Lung (tissue), 12 donors: Measurements from ENCODE around the gene RIC8A. TPM values are rescaled to one million over a fixed set of nuclear protein-coding genes. Genes with fewer than 3 reads are reported as not detected.

Source experiments
- ATAC-seq: fragments of 200-7000 bp; cut with Tn5 transposase; one replicate; pipeline ENCODE4 v1.9.1; 2020; ENCODE audit warnings: moderate number of reproducible peaks; ENCODE audit not compliant: insufficient read depth, low FRiP score
- DNase-seq, 3 donors: peaks; one replicate each; pipeline ENCODE4 v3.0.0-alpha.2; 2013 to 2017
- H3K27ac ChIP-seq, 2 donors: one replicate each; pipeline ENCODE4 v1.5.1; 2013; ENCODE audit warnings: mild to moderate bottlenecking in 2 of 2, moderate library complexity in 2 of 2, control low read depth in 1 of 2, inconsistent platforms in 1 of 2, low read depth in 1 of 2, low read length in 1 of 2
- H3K27me3 ChIP-seq, 3 donors: one replicate each; pipeline ENCODE4 v1.5.1; 2013; ENCODE audit warnings: low read length in 2 of 3; ENCODE audit not compliant: control insufficient read depth in 3 of 3, insufficient read depth in 3 of 3
- H3K36me3 ChIP-seq, 4 donors: one replicate each; pipeline ENCODE4 v1.5.1; 2013; ENCODE audit warnings: low read length in 4 of 4, mild to moderate bottlenecking in 1 of 4, moderate library complexity in 1 of 4; ENCODE audit not compliant: control insufficient read depth in 4 of 4, insufficient read depth in 4 of 4
- H3K4me1 ChIP-seq, 5 donors: one replicate each; pipeline ENCODE4 v1.5.1; 2013; ENCODE audit warnings: low read length in 5 of 5, mild to moderate bottlenecking in 2 of 5, moderate library complexity in 1 of 5; ENCODE audit not compliant: control insufficient read depth in 5 of 5, insufficient read depth in 5 of 5
- H3K4me3 ChIP-seq: one replicate; pipeline ENCODE4 v1.5.1; 2013; ENCODE audit warnings: mild to moderate bottlenecking, control low read depth, moderate library complexity
- H3K9ac ChIP-seq, 2 donors: one replicate each; pipeline ENCODE4 v1.5.1; 2013; ENCODE audit warnings: low read length in 2 of 2, control low read depth in 1 of 2; ENCODE audit not compliant: insufficient read depth in 1 of 2
- H3K9me3 ChIP-seq, 4 donors: one replicate each; pipeline ENCODE4 v1.5.1; 2013; ENCODE audit warnings: low read length in 3 of 4, mild to moderate bottlenecking in 1 of 4, moderate library complexity in 1 of 4; ENCODE audit not compliant: control insufficient read depth in 4 of 4, insufficient read depth in 3 of 4
- CTCF ChIP-seq: IDR thresholded peaks from 2 replicates; pipeline ENCODE4 v1.5.1; 2012; ENCODE audit warnings: mild to moderate bottlenecking; ENCODE audit errors: control extremely low read depth, extremely low read depth
- WGBS, 2 donors: extraction: QIAGEN DNeasy Blood & Tissue Kit; methylation state at CpG; one replicate each; pipeline ENCODE4 v1.1.7; 2013; 5-methylcytosine and 5-hydroxymethylcytosine counted together
- polyA plus RNA-seq, 2 donors: library from polyadenylated mRNA; stranded (reverse); fragments of 200-250 nt; gene quantifications; one replicate each; pipeline ENCODE4 v1.2.1, GENCODE V29; 2013
- total RNA-seq, 2 donors: library from RNA; depleted of rRNA in 1 of 2; stranded (reverse); fragments of >200 nt in 1 of 2; gene quantifications; one replicate each; pipeline ENCODE4 v1.2.1, GENCODE V29; 2014 to 2021
- donor health status: control.
- donor health status: control.
- donor health status: Bipolar disorder and iron deficiency.
- donor health status: healthy.
- donor health status: DM: yes; HTN: yes; CAD: no.

RIC8A gene
- total and polyA plus RNA-seq, 4 donors, result 52.1 to 122 (median 93.6) TPM

DNA sequence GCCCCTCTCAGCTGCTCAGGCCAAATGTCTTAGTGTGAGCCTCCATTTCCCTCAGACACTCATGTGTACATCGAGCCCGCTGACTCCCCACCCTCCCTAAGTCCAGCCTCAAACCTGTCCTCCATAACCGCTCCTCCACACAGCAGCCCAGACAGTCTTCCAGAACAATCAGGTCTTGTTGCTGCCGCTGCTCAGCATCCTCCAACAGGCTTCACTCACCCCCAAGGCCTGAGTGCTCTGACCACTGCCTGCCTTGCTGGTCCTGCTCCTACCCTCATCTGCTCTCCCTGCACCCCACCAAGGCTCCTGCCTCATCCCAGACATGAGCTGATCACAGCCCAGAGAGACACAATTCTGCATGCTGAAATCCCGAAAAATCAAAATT, 46.4 kb downstream of the RIC8A start:
- 86 to 87% methylated on average over 5 of the region's 5 CpGs for WGBS, 2 donors
- H3K9ac ChIP-seq, result no peak overlapping the region
- ATAC-seq (no peak), DNase-seq (no peak)
- no peak overlapping the region for H3K27ac ChIP-seq
- H3K4me3 ChIP-seq, result no peak overlapping the region
- H3K36me3 ChIP-seq, result peaks cover 7 to 38% (median 17%) of the 10 kb centered on the region in 4 donors
- no peaks in the 10 kb centered on the region for H3K27me3 ChIP-seq
- TF ChIP-seq CTCF, result no peak
- no peaks in the 10 kb centered on the region for H3K9me3 ChIP-seq
- peaks cover 0 to 9% (median 4%) of the 10 kb centered on the region in 5 donors for H3K4me1 ChIP-seq

DNA sequence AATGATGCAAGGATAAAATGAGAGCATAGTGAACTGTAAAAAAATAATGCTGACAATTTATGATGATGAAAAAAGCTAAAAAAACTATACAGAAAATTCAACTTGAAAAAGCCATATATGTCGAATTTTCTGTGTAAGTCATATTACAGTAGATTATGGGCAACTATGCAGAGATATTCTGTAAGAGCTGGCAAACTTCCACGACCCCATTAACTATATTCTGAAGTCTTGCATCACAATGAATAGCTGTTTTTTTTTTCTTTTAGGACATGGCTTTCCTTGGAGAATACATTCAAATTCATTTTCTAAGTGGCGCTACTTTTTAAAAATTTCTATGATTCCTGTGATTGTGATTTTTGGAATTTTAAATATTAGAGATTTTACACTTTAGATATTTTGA, 47.7 kb downstream of the RIC8A start:
- Histone ChIP-seq H3K36me3 (peaks cover 5 to 29% (median 13%) of the 10 kb centered on the region in 4 donors), H3K27ac (no peak overlapping the region), H3K4me3 (no peak overlapping the region), H3K9me3 (no peaks in the 10 kb centered on the region), H3K27me3 (no peaks in the 10 kb centered on the region), H3K4me1 (peaks cover 0 to 9% (median 4%) of the 10 kb centered on the region in 5 donors), H3K9ac (peak overlapping the region in 1 of 2 donors; percentile 8)
- DNase-seq, result peak; percentile 58 to 94 (median 92)
- ATAC-seq, result no peak
- 51 to 54% methylated on average over 3 of the region's 3 CpGs for WGBS, 2 donors
- no peak for TF ChIP-seq CTCF

GRCh38 chr11:255816-256215, 48.3 kb downstream of the RIC8A start:
- WGBS, 2 donors, result 94 to 98% methylated on average over 2 of the region's 2 CpGs
- DNase-seq (no peak), ATAC-seq (no peak)
- no peaks in the 10 kb centered on the region for H3K9me3 ChIP-seq
- H3K36me3 ChIP-seq, result peaks cover 5 to 25% (median 10%) of the 10 kb centered on the region in 4 donors
- H3K4me3 ChIP-seq, result no peak overlapping the region
- H3K9ac ChIP-seq, result no peak overlapping the region
- no peaks in the 10 kb centered on the region for H3K27me3 ChIP-seq
- H3K27ac ChIP-seq, result no peak overlapping the region
- no peak for TF ChIP-seq CTCF
- peaks cover 0 to 9% (median 4%) of the 10 kb centered on the region in 5 donors for H3K4me1 ChIP-seq
